WTC11 (cell line): Measurements from ENCODE around the gene LARP4B. TPM values are rescaled to one million over a fixed set of nuclear protein-coding genes. Genes with fewer than 3 reads are reported as not detected.

Experiments used
- ATAC-seq: fragments of 200-7000 bp; cut with Tn5 transposase; 2 replicates; pipeline ENCODE4 v1.10.0; 2021; ENCODE audit warnings: mild to moderate bottlenecking, moderate library complexity
- CTCF ChIA-PET: fragments of 300-600 bp; sonication (Branson Sonifier 250); formaldehyde crosslinking; loops from one replicate; lab custom pipeline; 2021; ENCODE audit warnings: antibody characterized with exemption; lab: Charles Lee
- POLR2A ChIA-PET: fragments of 350-600 bp; sonication (Branson Sonifier 250); formaldehyde crosslinking; loops from one replicate; lab custom pipeline; 2021; ENCODE audit warnings: antibody characterized with exemption; lab: Charles Lee
- DNase-seq: peaks from one replicate; pipeline ENCODE4 v3.0.0; 2021; ENCODE audit warnings: low spot score
- H3K27ac Mint-ChIP-seq: 2 replicates; pipeline ENCODE4 v1.8.0; 2021; ENCODE audit warnings: mixed read lengths
- H3K27me3 Mint-ChIP-seq: 2 replicates; pipeline ENCODE4 v1.8.0; 2021; ENCODE audit warnings: low read depth, mild to moderate bottlenecking, moderate library complexity, mixed read lengths
- H3K36me3 Mint-ChIP-seq: 2 replicates; pipeline ENCODE4 v1.8.0; 2021; ENCODE audit warnings: mixed read lengths
- H3K4me1 Mint-ChIP-seq: 2 replicates; pipeline ENCODE4 v1.8.0; 2022; ENCODE audit warnings: mixed read lengths
- H3K4me3 Mint-ChIP-seq: 2 replicates; pipeline ENCODE4 v1.8.0; 2021; ENCODE audit warnings: mild to moderate bottlenecking, moderate library complexity, mixed read lengths
- H3K9me3 Mint-ChIP-seq: 2 replicates; pipeline ENCODE4 v1.8.0; 2021; ENCODE audit warnings: mixed read lengths
- JUN ChIP-seq: sonication (generic); formaldehyde crosslinking; IDR thresholded peaks from 2 replicates; pipeline ENCODE4 v1.8.0; 2023; ENCODE audit warnings: mild to moderate bottlenecking, missing genetic modification reagents
- NFE2L1 ChIP-seq: sonication (generic); formaldehyde crosslinking; IDR thresholded peaks from 2 replicates; pipeline ENCODE4 v1.8.1; 2023; ENCODE audit warnings: missing genetic modification reagents
- RORB ChIP-seq: fragments of 250-450 bp; sonication (Bioruptor Pico); IDR thresholded peaks from 2 replicates; pipeline ENCODE4 v1.9.0; 2021; ENCODE audit warnings: mild to moderate bottlenecking
- SOX15 ChIP-seq: fragments of 250-450 bp; sonication (Bioruptor Pico); IDR thresholded peaks from 2 replicates; pipeline ENCODE4 v1.9.0; 2021; ENCODE audit warnings: mild to moderate bottlenecking
- TEAD1 ChIP-seq: sonication (generic); formaldehyde crosslinking; IDR thresholded peaks from 2 replicates; pipeline ENCODE4 v1.8.0; 2022; ENCODE audit warnings: mild to moderate bottlenecking, missing genetic modification reagents
- ZNF396 ChIP-seq: fragments of 250-450 bp; sonication (Bioruptor Pico); IDR thresholded peaks from 2 replicates; pipeline ENCODE4 v1.8.0; 2021; ENCODE audit warnings: mild to moderate bottlenecking, moderate library complexity, borderline replicate concordance
- total RNA-seq: library from RNA; stranded (reverse); gene quantifications from 3 replicates; pipeline ENCODE4 v1.2.3, GENCODE V29; 2021
- TF ChIP-seq, protein P1 (sequence below): sonication (generic); formaldehyde crosslinking; IDR thresholded peaks from 2 replicates; pipeline ENCODE4 v1.8.1; 2022; ENCODE audit warnings: low read depth, missing genetic modification reagents, borderline replicate concordance
- TF ChIP-seq, protein P2 (sequence below): sonication (generic); formaldehyde crosslinking; IDR thresholded peaks from 2 replicates; pipeline ENCODE4 v1.8.1; 2023; ENCODE audit warnings: mild to moderate bottlenecking, missing genetic modification reagents
- TF ChIP-seq, protein P3 (sequence below): sonication (generic); formaldehyde crosslinking; IDR thresholded peaks from 2 replicates; pipeline ENCODE4 v1.8.1; 2023; ENCODE audit warnings: mild to moderate bottlenecking, missing genetic modification reagents, borderline replicate concordance
- TF ChIP-seq, protein P4 (sequence below): sonication (generic); formaldehyde crosslinking; IDR thresholded peaks from 2 replicates; pipeline ENCODE4 v1.8.1; 2023; ENCODE audit warnings: mild to moderate bottlenecking, missing genetic modification reagents, moderate library complexity
- TF ChIP-seq, protein P5 (sequence below): fragments of 250-450 bp; sonication (Bioruptor Pico); conservative IDR thresholded peaks from 2 replicates; pipeline ENCODE4 v1.9.0; 2021; ENCODE audit warnings: mild to moderate bottlenecking
- TF ChIP-seq, protein P6 (sequence below): sonication (generic); formaldehyde crosslinking; IDR thresholded peaks from 2 replicates; pipeline ENCODE4 v1.8.1; 2022; ENCODE audit warnings: mild to moderate bottlenecking, missing genetic modification reagents, moderate library complexity, borderline replicate concordance
- TF ChIP-seq, protein P7 (sequence below): sonication (generic); formaldehyde crosslinking; IDR thresholded peaks from 2 replicates; pipeline ENCODE4 v1.8.0; 2022; ENCODE audit warnings: mild to moderate bottlenecking, missing genetic modification reagents
- TF ChIP-seq, protein P8 (sequence below): sonication (generic); formaldehyde crosslinking; IDR thresholded peaks from 2 replicates; pipeline ENCODE4 v1.8.1; 2023; ENCODE audit warnings: mild to moderate bottlenecking, missing genetic modification reagents, moderate library complexity

LARP4B gene
- total RNA-seq, 1 experiment from 2014 or later = 87.1 TPM

DNA sequence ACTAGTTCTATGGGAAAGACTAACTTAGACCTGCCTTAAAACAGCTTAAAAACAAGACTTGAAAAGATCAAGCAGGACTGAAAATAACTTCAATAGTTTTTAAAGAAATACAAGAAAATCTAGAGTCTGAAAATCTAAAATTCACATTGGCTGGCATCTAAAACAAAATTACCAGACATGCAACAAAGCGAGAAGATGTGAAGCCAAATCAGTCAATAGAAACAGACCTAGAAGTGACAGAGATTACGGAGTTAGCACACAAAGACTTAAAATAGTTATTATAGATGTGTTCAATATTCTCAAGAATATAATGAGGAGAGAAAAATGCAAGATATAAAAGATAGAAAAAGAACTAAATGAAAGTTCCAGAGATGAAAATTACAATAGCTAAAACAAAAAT lies 163.7 kb downstream of the LARP4B start:
- Mint-ChIP-seq H3K27ac (no peak overlapping the region), H3K27me3 (no peaks in the 10 kb centered on the region; the same call in 1 of the 2 replicates), H3K36me3 (peaks cover 15% of the 10 kb centered on the region), H3K4me1 (no peaks in the 10 kb centered on the region; the same call in 1 of the 2 replicates), H3K4me3 (no peak overlapping the region), H3K9me3 (peaks cover 50% of the 10 kb centered on the region)
- ATAC-seq (no peak), DNase-seq (no peak)
- ChIA-PET CTCF (no interaction called here), POLR2A (no interaction called here)
- TF ChIP-seq, protein P1, sequence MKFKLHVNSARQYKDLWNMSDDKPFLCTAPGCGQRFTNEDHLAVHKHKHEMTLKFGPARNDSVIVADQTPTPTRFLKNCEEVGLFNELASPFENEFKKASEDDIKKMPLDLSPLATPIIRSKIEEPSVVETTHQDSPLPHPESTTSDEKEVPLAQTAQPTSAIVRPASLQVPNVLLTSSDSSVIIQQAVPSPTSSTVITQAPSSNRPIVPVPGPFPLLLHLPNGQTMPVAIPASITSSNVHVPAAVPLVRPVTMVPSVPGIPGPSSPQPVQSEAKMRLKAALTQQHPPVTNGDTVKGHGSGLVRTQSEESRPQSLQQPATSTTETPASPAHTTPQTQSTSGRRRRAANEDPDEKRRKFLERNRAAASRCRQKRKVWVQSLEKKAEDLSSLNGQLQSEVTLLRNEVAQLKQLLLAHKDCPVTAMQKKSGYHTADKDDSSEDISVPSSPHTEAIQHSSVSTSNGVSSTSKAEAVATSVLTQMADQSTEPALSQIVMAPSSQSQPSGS (CRISPR knock-in tag) = no peak
- TF ChIP-seq, protein P2, sequence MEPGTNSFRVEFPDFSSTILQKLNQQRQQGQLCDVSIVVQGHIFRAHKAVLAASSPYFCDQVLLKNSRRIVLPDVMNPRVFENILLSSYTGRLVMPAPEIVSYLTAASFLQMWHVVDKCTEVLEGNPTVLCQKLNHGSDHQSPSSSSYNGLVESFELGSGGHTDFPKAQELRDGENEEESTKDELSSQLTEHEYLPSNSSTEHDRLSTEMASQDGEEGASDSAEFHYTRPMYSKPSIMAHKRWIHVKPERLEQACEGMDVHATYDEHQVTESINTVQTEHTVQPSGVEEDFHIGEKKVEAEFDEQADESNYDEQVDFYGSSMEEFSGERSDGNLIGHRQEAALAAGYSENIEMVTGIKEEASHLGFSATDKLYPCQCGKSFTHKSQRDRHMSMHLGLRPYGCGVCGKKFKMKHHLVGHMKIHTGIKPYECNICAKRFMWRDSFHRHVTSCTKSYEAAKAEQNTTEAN = no peak
- no peak for TF ChIP-seq SOX15 (CRISPR knock-in tag)
- no peak for TF ChIP-seq RORB (CRISPR knock-in tag)
- TF ChIP-seq TEAD1 = no peak
- TF ChIP-seq, protein P3, sequence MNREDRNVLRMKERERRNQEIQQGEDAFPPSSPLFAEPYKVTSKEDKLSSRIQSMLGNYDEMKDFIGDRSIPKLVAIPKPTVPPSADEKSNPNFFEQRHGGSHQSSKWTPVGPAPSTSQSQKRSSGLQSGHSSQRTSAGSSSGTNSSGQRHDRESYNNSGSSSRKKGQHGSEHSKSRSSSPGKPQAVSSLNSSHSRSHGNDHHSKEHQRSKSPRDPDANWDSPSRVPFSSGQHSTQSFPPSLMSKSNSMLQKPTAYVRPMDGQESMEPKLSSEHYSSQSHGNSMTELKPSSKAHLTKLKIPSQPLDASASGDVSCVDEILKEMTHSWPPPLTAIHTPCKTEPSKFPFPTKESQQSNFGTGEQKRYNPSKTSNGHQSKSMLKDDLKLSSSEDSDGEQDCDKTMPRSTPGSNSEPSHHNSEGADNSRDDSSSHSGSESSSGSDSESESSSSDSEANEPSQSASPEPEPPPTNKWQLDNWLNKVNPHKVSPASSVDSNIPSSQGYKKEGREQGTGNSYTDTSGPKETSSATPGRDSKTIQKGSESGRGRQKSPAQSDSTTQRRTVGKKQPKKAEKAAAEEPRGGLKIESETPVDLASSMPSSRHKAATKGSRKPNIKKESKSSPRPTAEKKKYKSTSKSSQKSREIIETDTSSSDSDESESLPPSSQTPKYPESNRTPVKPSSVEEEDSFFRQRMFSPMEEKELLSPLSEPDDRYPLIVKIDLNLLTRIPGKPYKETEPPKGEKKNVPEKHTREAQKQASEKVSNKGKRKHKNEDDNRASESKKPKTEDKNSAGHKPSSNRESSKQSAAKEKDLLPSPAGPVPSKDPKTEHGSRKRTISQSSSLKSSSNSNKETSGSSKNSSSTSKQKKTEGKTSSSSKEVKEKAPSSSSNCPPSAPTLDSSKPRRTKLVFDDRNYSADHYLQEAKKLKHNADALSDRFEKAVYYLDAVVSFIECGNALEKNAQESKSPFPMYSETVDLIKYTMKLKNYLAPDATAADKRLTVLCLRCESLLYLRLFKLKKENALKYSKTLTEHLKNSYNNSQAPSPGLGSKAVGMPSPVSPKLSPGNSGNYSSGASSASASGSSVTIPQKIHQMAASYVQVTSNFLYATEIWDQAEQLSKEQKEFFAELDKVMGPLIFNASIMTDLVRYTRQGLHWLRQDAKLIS (CRISPR knock-in tag) = no peak
- TF ChIP-seq, protein P4, sequence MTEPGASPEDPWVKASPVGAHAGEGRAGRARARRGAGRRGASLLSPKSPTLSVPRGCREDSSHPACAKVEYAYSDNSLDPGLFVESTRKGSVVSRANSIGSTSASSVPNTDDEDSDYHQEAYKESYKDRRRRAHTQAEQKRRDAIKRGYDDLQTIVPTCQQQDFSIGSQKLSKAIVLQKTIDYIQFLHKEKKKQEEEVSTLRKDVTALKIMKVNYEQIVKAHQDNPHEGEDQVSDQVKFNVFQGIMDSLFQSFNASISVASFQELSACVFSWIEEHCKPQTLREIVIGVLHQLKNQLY (CRISPR knock-in tag) = no peak
- no peak for TF ChIP-seq NFE2L1 (CRISPR knock-in tag)
- TF ChIP-seq, protein P5, sequence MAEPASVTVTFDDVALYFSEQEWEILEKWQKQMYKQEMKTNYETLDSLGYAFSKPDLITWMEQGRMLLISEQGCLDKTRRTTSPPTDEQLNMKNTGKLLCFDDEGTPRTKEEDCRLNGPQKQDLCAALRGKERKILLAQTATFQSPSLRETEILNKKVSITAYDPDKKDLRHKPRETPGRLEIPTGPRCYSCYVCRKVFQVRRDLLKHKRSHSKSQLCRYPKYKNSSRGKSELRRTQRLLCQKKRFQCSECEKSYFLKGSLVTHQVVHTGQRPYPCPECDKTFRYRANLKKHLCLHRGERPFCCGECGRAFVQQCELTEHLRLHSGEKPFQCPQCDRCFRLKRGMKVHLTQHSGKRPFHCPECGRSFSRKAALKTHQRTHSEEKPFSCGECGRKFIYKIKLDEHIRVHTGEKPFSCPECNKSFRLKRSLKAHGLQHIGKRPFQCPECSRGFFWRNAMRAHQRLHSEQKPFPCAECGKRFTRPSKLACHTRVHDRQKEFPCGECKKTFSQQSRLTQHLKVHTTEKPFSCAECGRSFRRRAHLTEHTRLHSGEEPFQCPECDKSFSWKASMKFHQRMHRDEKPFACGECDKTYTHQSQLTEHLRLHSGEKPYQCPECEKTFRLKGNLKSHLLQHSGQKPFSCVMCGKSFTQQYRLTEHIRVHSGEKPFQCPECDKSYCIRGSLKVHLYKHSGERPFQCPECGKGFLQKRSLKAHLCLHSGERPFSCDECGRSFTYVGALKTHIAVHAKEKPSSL (CRISPR knock-in tag) = no peak
- no peak for TF ChIP-seq ZNF396 (CRISPR knock-in tag)
- TF ChIP-seq JUN (CRISPR knock-in tag) = no peak
- TF ChIP-seq, protein P6, sequence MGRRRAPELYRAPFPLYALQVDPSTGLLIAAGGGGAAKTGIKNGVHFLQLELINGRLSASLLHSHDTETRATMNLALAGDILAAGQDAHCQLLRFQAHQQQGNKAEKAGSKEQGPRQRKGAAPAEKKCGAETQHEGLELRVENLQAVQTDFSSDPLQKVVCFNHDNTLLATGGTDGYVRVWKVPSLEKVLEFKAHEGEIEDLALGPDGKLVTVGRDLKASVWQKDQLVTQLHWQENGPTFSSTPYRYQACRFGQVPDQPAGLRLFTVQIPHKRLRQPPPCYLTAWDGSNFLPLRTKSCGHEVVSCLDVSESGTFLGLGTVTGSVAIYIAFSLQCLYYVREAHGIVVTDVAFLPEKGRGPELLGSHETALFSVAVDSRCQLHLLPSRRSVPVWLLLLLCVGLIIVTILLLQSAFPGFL (CRISPR knock-in tag) = no peak
- TF ChIP-seq, protein P7, sequence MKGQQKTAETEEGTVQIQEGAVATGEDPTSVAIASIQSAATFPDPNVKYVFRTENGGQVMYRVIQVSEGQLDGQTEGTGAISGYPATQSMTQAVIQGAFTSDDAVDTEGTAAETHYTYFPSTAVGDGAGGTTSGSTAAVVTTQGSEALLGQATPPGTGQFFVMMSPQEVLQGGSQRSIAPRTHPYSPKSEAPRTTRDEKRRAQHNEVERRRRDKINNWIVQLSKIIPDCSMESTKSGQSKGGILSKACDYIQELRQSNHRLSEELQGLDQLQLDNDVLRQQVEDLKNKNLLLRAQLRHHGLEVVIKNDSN = no peak
- TF ChIP-seq, protein P8, sequence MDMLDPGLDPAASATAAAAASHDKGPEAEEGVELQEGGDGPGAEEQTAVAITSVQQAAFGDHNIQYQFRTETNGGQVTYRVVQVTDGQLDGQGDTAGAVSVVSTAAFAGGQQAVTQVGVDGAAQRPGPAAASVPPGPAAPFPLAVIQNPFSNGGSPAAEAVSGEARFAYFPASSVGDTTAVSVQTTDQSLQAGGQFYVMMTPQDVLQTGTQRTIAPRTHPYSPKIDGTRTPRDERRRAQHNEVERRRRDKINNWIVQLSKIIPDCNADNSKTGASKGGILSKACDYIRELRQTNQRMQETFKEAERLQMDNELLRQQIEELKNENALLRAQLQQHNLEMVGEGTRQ (CRISPR knock-in tag) = no peak
